Fibroblast of skin of abdomen (primary cell): Measurements from ENCODE around the gene WAPL.
"Not testable (repeated sequence)": the region's sequence is repeated elsewhere in the genome, so short reads cannot be mapped to it uniquely, and the experiment has no call there.

Experiments used
- DNase-seq: peaks from one replicate; pipeline ENCODE4 v3.0.0-alpha.2; 2013

WAPL gene

DNA sequence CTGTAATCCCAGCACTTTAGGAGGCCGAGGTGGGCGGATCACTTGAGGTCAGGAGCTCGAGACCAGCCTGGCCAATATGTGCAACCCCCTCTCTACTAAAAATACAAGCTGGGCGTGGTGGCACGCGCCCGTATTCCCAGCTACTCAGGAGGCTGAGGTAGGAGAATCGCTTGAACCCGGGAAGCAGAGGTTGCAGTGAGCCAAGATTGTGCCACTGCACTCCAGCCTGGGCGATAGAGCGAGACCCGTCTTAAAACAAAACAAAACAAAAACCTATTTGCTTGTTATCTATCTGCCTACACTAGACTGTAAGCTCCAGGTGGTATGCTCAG lies 132.5 kb downstream of the WAPL start:
- DNase-seq, result not testable (repeated sequence)

- DNase-seq, result no peak
Observed at GRCh38 chr10:86388119-86388704, 133.4 kb downstream of the WAPL start.

GRCh38 chr10:86387178-86387794 lies 134.3 kb downstream of the WAPL start:
- DNase-seq, result no peak

- DNase-seq, result no peak
Observed at GRCh38 chr10:86385806-86386205, 135.8 kb downstream of the WAPL start.
